Stimulated activated CD8-positive, alpha-beta memory T cell treated with anti-CD3 and anti-CD28 coated beads, Interleukin-7, amount 100 ng/mL, for 1 hour (primary cell): ENCODE results near the gene SMAD7.

Experiments
- DNase-seq, 2 donors: peaks; one replicate each; pipeline ENCODE4 v3.0.0-alpha.2; 2020; ENCODE audit warnings: low read depth in 2 of 2

Gene SMAD7

GRCh38 chr18:48915626-48916425, 34.9 kb downstream of the SMAD7 start:
- no peak for DNase-seq

GRCh38 chr18:48914581-48915251, 36.0 kb downstream of the SMAD7 start:
- DNase-seq = no peak

- no peak for DNase-seq
These were observed 37.0 kb downstream of the SMAD7 start for GRCh38 chr18:48913775-48914174.

GRCh38 chr18:48913201-48913600, 37.6 kb downstream of the SMAD7 start:
- no peak for DNase-seq

GRCh38 chr18:48910972-48911545, 39.7 kb downstream of the SMAD7 start:
- DNase-seq = no peak

GRCh38 chr18:48909721-48910120, 41.0 kb downstream of the SMAD7 start:
- no peak for DNase-seq

- DNase-seq = no peak
These were observed 41.8 kb downstream of the SMAD7 start for GRCh38 chr18:48908916-48909315.

GRCh38 chr18:48905513-48905912, 45.3 kb downstream of the SMAD7 start:
- DNase-seq = no peak

- no peak for DNase-seq
These were observed 45.8 kb downstream of the SMAD7 start for GRCh38 chr18:48904847-48905394.

- DNase-seq = no peak
These were observed 46.7 kb downstream of the SMAD7 start for GRCh38 chr18:48904091-48904490.

- no peak for DNase-seq
These were observed 47.7 kb downstream of the SMAD7 start for GRCh38 chr18:48902856-48903601.

GRCh38 chr18:48902023-48902855, 48.5 kb downstream of the SMAD7 start:
- no peak for DNase-seq

- DNase-seq = no peak
These were observed 49.4 kb downstream of the SMAD7 start for GRCh38 chr18:48901145-48902022.

- no peak for DNase-seq
These were observed 50.3 kb downstream of the SMAD7 start for GRCh38 chr18:48900469-48900868.

- no peak for DNase-seq
These were observed 51.1 kb downstream of the SMAD7 start for GRCh38 chr18:48899558-48900174.

- DNase-seq = no peak
These were observed 52.2 kb downstream of the SMAD7 start for GRCh38 chr18:48898521-48898920.

GRCh38 chr18:48897531-48897930, 53.2 kb downstream of the SMAD7 start:
- DNase-seq = no peak

- DNase-seq = no peak
These were observed 53.8 kb downstream of the SMAD7 start for GRCh38 chr18:48896875-48897511.

GRCh38 chr18:48896326-48896874, 54.4 kb downstream of the SMAD7 start:
- DNase-seq = no peak
